ENCODE results near the gene ORAI3.

The ORAI3 gene

GRCh38 chr16:31001507-31002249, 52.8 kb downstream of the ORAI3 start:
- no peaks in the 10 kb centered on the region for H3K36me3 ChIP-seq
- H3K9me3 ChIP-seq, result no peaks in the 10 kb centered on the region
- no peak for DNase-seq
- no peak overlapping the region for H3K4me3 ChIP-seq (ENCODE audit: low read depth, low read length)
- H3K27me3 ChIP-seq, result no peaks in the 10 kb centered on the region
- TF ChIP-seq CTCF (IDR thresholded peaks at IDR 0.05; ENCODE audit: low read depth, low read length), result no peak
- H3K4me1 ChIP-seq, result no peaks in the 10 kb centered on the region

DNA sequence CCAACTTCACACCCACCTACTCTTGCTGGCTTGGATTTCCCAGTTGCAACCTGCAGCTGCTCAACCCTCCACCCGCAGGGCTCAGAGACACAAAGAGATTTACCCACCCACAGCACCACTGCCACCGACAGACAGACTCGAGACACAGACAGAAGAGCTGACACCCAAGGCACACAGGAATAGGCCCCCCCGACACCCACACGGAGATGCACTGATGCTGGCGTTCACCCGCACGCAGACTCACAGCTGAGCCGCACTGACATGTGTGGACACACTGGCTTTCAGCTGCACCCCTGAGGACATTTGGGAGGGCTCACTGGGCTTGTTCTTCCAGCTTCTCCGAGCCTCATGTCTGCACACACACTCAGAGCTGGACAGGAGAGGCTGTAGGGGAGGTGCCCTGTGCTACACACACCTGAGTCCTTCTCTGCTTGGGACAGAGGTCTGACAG, 53.4 kb downstream of the ORAI3 start:
- TF ChIP-seq CTCF (IDR thresholded peaks at IDR 0.05; ENCODE audit: low read depth, low read length), result no peak
- no peak for DNase-seq
- H3K9me3 ChIP-seq, result no peaks in the 10 kb centered on the region
- H3K4me3 ChIP-seq (ENCODE audit: low read depth, low read length), result no peak overlapping the region
- no peaks in the 10 kb centered on the region for H3K27me3 ChIP-seq
- no peaks in the 10 kb centered on the region for H3K4me1 ChIP-seq
- H3K36me3 ChIP-seq, result no peaks in the 10 kb centered on the region

GRCh38 chr16:31002862-31003341, 54.0 kb downstream of the ORAI3 start:
- TF ChIP-seq CTCF (IDR thresholded peaks at IDR 0.05; ENCODE audit: low read depth, low read length), result no peak
- H3K4me3 ChIP-seq (ENCODE audit: low read depth, low read length), result no peak overlapping the region
- no peaks in the 10 kb centered on the region for H3K9me3 ChIP-seq
- no peaks in the 10 kb centered on the region for H3K4me1 ChIP-seq
- H3K36me3 ChIP-seq, result no peaks in the 10 kb centered on the region
- no peaks in the 10 kb centered on the region for H3K27me3 ChIP-seq
- DNase-seq, result no peak

GRCh38 chr16:31003744-31004143, 54.9 kb downstream of the ORAI3 start:
- H3K4me3 ChIP-seq (ENCODE audit: low read depth, low read length), result no peak overlapping the region
- H3K27me3 ChIP-seq, result no peaks in the 10 kb centered on the region
- H3K9me3 ChIP-seq, result no peaks in the 10 kb centered on the region
- H3K36me3 ChIP-seq, result no peaks in the 10 kb centered on the region
- H3K4me1 ChIP-seq, result no peaks in the 10 kb centered on the region
- no peak for TF ChIP-seq CTCF (IDR thresholded peaks at IDR 0.05; ENCODE audit: low read depth, low read length)
- no peak for DNase-seq

Data from BE2C (cell line).